Large intestine (tissue), 3 donors: ENCODE data around the gene PRR29. TPM values are rescaled to one million over a fixed set of nuclear protein-coding genes. Genes with fewer than 3 reads are reported as not detected.
"Not testable (repeated sequence)": the region's sequence is repeated elsewhere in the genome, so short reads cannot be mapped to it uniquely, and the experiment has no call there.

ENCODE experiments used
- DNase-seq, 2 donors: peaks; one replicate each; pipeline versions ENCODE4 v3.0.0 to v3.0.0-alpha.2; 2013
- H3K27ac ChIP-seq: one replicate; pipeline ENCODE4 v1.5.1; 2013; ENCODE audit warnings: low read length
- H3K27me3 ChIP-seq: 2 replicates; pipeline ENCODE4 v1.6.1; 2013; ENCODE audit warnings: low read length; ENCODE audit not compliant: control insufficient read depth, insufficient read depth
- H3K36me3 ChIP-seq: 2 replicates; pipeline ENCODE4 v1.6.1; 2013; ENCODE audit warnings: low read length; ENCODE audit not compliant: control insufficient read depth, insufficient read depth
- H3K4me1 ChIP-seq: one replicate; pipeline ENCODE4 v1.6.1; 2013; ENCODE audit warnings: low read length; ENCODE audit not compliant: control insufficient read depth, insufficient read depth
- H3K4me3 ChIP-seq: one replicate; pipeline ENCODE4 v1.5.1; 2013; ENCODE audit warnings: low read length
- H3K9me3 ChIP-seq: one replicate; pipeline ENCODE4 v1.6.1; 2013; ENCODE audit warnings: mild to moderate bottlenecking, low read depth, low read length, moderate library complexity; ENCODE audit not compliant: control insufficient read depth
- WGBS: methylation state at CpG from one replicate; pipeline ENCODE4 v1.1.5; 2013; ENCODE audit warnings: low lambda C conversion rate; ENCODE audit not compliant: insufficient coverage; 5-methylcytosine and 5-hydroxymethylcytosine counted together
- polyA plus RNA-seq: library from polyadenylated mRNA; unstranded; fragments of 120-200 nt; gene quantifications from one replicate; pipeline ENCODE4 v1.2.1, GENCODE V29; 2013

PRR29 gene
- polyA plus RNA-seq, 1 donor, result 1.2 TPM

DNA sequence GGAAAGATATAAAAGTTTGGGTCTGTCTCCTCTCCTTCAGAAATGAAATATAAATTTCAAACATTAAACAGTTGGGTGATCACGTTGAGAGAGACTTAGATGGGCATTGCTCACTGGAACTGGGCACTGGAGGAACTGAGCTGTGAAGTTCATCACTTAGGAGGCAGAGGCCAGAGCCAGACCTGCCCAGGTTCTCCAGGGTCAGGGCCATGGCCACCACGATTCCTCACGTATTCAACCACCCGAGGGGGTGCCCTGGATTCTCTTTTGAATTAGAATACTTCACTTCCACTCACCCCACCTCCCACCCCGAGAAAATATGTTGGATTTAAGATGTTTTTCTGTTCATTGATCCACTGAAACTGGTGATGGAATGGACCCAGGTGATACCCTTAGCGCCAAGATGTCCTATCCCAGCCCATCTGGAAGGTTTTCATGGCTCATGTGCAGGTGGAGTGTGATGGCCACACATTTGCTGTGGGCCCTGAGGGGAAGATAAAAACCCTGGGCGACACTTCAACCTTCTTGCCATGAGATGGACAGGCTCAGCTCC is 6.1 kb downstream of the PRR29 start:
- WGBS, result no CpG with 5 or more reads among the region's 7 CpGs
- no peak overlapping the region for H3K27ac ChIP-seq
- H3K9me3 ChIP-seq, result no peaks in the 10 kb centered on the region
- H3K36me3 ChIP-seq, result no peaks in the 10 kb centered on the region
- no peak overlapping the region for H3K4me3 ChIP-seq
- DNase-seq, result no peak
- peaks cover 48% of the 10 kb centered on the region for H3K4me1 ChIP-seq
- no peaks in the 10 kb centered on the region for H3K27me3 ChIP-seq

DNA sequence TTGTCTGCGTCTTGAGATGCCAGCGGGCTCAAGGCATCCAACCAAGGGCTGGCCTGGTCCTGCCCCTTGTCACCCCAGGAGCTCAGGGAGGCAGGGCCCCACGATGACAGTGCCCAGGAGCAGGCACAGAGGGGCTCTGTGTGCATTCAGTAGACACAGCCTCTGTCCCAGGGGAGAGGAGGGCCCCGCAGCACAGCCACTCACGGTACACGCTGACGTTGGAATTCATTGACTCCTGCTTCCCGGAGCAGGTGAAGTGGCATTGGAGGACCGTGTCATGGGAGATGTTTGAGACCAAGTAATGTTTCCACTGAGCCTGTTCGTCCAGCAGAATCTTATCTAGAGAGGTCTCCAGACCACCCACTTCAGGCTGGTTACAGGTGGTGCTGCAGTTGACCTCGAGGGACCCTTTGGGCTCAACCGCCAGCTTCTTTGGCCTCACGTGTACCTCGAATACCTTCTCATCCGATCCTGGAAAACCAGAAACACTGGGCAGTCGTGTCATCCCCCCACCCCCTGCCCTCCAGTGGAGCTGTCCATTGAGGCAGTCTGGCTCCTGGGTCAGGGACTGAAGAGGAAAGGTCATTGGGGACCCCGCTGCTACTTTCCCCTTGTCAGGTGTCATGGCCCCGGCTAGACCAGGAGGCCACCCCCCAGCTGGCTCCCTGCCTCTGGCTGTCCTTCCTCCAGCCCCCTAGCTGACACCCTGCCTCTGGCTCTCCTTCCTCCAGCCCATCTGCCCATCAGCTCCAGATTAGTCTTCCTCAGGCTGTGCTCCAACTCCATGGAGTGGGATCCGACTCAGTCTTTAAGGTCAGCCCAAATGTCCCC is 7.0 kb downstream of the PRR29 start:
- peaks cover 54% of the 10 kb centered on the region for H3K4me1 ChIP-seq
- no CpG with 5 or more reads among the region's 19 CpGs for WGBS
- no peak for DNase-seq
- no peaks in the 10 kb centered on the region for H3K36me3 ChIP-seq
- H3K27ac ChIP-seq, result no peak overlapping the region
- H3K27me3 ChIP-seq, result no peaks in the 10 kb centered on the region
- H3K9me3 ChIP-seq, result no peaks in the 10 kb centered on the region
- H3K4me3 ChIP-seq, result no peak overlapping the region

DNA sequence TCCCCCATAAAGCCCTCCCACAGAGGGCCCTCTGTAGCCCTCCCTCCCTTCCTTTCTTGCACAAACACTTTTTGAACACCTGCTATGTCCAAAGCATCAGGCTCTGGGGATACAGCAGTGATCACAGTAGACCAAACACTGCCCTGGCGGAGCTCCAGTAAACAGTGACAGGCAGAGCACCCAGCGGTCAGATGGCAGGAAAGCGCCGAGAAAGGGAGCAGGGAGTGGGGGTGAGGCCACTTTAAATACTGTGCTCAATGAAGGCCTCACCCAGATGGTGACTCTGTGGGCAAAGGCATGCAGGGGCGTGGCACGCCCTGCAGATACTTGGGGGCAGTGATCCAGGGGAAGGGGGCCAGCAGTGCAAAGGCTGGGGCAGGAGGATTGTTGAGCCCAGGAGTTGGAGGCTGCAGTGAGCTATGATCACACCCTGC is 7.6 kb downstream of the PRR29 start:
- Histone ChIP-seq H3K27me3 (no peaks in the 10 kb centered on the region), H3K27ac (no peak overlapping the region), H3K4me3 (no peak overlapping the region), H3K4me1 (peaks cover 54% of the 10 kb centered on the region), H3K36me3 (no peaks in the 10 kb centered on the region), H3K9me3 (no peaks in the 10 kb centered on the region)
- DNase-seq, result peak; percentile 66 to 72
- WGBS, result no CpG with 5 or more reads among the region's 6 CpGs

DNA sequence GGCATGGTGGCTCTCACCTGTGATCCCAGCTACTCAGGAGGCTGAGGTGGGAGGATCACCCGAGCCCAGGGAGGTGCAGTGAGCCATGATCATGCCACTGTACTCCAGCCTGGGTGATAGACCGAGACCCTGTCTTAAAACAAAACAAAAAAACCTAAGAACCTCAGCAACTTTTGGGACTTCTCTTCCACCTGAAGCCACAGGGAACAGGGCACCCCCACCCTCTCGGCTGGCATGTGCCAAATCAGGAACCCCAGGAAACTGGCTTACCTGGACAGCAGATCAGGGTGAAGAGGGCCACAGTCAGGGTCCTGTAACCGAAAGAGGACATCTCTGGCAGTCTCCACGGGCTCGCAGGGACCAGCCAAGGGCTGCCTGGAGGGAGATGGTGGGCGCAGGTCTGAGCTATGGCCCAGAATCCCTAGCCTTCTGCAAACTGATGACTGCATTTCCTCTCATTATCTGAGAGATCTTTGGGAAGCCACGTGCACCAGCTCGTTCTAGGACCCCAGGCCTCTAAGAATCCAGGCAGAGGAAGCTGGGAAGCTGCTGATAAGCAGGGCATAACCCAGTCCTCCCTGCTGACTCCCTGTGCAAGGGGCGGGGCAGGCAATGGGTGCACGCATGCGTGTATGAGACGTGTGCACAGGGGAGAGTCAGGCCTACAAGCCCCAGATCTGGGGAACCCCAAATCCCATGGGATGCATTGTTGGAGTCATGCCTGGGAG is 8.4 kb downstream of the PRR29 start:
- no peaks in the 10 kb centered on the region for H3K36me3 ChIP-seq
- no peak overlapping the region for H3K4me3 ChIP-seq
- H3K4me1 ChIP-seq, result peaks cover 54% of the 10 kb centered on the region
- DNase-seq, result peak; percentile 70 to 77
- no CpG with 5 or more reads among the region's 13 CpGs for WGBS
- no peaks in the 10 kb centered on the region for H3K27me3 ChIP-seq
- peak overlapping the region; percentile 80 for H3K27ac ChIP-seq
- no peaks in the 10 kb centered on the region for H3K9me3 ChIP-seq

DNA sequence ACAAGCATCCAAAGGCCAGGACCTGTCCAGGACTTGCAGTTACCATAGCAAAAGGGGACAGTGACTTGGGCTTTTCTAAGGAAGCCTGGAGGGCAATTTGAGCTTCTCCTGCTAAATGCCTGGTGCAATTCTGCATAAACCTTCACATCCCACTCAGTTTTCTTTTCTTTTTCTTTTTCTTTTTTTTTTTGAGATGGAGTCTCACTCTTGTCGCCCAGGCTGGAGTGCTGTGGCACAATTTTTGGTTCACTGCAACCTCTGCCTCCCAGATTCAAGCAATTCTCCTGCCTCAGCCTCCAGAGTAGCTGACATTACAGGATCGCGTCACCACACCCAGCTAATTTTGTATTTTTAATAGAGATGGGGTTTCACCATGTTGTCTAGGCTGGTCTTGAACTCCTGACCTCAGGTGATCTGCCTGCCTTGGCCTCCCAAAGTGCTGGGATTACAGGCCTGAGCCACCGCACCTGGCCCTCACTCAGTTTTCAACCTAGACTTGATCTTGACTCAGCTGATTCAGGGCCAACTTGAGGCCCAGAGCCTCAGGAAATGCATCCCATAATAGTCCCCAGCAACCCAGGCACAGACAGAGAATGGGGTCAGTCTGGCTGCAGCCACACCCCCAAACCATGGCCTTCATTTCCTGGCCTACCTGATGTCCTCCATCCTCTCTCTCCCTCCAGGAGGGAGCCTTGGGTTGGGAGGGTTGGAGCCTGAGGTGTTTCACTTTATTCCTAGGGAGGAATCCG is 9.1 kb downstream of the PRR29 start:
- Histone ChIP-seq H3K27ac (peak overlapping the region; percentile 80), H3K4me1 (peaks cover 50% of the 10 kb centered on the region)
- DNase-seq, result peak in 1 of 2 donors; percentile 48
- H3K36me3 ChIP-seq, H3K4me3 ChIP-seq, H3K9me3 ChIP-seq, H3K27me3 ChIP-seq: not testable (repeated sequence)
- no CpG with 5 or more reads among the region's 5 CpGs for WGBS

DNA sequence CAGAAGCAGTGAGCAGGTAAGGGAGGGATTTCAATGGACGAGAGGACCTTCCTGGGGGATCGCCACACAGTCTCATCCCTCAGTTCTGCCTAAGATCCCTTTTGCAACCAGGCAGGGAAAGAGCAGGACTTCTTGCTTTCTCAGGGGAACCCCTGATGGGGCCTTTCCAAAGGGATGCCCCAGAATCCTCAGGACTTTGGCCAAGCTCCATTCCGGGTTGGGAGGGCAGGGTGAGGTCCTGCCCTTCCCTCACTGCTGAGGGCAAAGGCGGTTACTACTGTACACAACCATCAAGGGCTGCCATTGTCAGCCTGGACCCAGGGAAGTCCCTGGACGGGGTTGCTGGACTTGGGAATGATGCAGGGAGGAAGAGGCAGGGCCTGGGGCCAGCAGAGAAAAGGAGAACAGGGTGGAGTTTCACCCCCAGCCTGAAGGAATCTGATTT is 9.7 kb downstream of the PRR29 start:
- no peak overlapping the region for H3K4me3 ChIP-seq
- WGBS, result no CpG with 5 or more reads among the region's 5 CpGs
- no peaks in the 10 kb centered on the region for H3K27me3 ChIP-seq
- DNase-seq, result peak; percentile 81 to 89
- H3K9me3 ChIP-seq, result no peaks in the 10 kb centered on the region
- H3K27ac ChIP-seq, result peak overlapping the region; percentile 80
- no peaks in the 10 kb centered on the region for H3K36me3 ChIP-seq
- peaks cover 48% of the 10 kb centered on the region for H3K4me1 ChIP-seq

DNA sequence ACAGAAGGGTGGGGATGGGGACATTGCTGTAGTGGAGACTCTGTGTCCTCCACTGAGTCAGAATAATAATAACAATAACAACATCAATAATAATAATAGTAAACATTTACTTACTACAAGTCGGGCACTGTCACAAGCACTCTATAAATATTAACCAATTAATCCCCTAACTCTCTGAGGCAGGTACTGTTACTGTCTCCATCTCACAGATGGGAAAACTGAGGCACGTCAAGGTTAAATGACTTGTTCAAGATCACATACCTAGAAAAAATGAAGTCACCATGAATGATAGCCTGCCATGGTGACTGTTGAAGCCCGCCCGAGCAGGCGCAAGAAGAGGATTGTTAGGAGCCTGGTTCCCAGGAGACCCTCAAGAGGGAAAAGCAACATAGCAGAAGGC is 10.2 kb downstream of the PRR29 start:
- Histone ChIP-seq H3K27me3 (no peaks in the 10 kb centered on the region), H3K27ac (peak overlapping the region; percentile 80), H3K4me3 (no peak overlapping the region), H3K4me1 (peaks cover 48% of the 10 kb centered on the region), H3K9me3 (no peaks in the 10 kb centered on the region), H3K36me3 (no peaks in the 10 kb centered on the region)
- no CpG with 5 or more reads among the region's 5 CpGs for WGBS
- DNase-seq, result no peak

DNA sequence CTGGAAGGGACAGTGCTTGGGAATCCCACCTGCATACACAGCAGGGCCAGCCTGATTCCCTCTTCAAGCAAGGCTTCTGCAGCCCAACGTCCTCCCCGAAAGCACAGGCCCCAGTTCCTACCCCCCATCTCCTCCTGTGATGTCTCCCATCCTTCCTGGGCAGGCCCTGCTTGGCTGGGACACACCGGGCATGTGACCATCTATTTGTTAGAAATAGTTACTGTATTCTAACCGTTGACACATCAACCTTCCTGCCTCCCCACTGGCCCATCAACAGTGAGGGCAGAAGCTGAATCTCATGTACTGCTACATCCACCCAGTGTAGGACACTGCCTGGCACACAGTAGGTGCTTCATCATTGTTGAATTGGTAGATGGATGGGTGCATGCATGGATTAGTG is 10.7 kb downstream of the PRR29 start:
- Histone ChIP-seq H3K36me3 (no peaks in the 10 kb centered on the region), H3K4me3 (no peak overlapping the region), H3K27me3 (no peaks in the 10 kb centered on the region), H3K27ac (peak overlapping the region; percentile 80), H3K9me3 (no peaks in the 10 kb centered on the region), H3K4me1 (peaks cover 48% of the 10 kb centered on the region)
- no CpG with 5 or more reads among the region's 4 CpGs for WGBS
- DNase-seq, result no peak

DNA sequence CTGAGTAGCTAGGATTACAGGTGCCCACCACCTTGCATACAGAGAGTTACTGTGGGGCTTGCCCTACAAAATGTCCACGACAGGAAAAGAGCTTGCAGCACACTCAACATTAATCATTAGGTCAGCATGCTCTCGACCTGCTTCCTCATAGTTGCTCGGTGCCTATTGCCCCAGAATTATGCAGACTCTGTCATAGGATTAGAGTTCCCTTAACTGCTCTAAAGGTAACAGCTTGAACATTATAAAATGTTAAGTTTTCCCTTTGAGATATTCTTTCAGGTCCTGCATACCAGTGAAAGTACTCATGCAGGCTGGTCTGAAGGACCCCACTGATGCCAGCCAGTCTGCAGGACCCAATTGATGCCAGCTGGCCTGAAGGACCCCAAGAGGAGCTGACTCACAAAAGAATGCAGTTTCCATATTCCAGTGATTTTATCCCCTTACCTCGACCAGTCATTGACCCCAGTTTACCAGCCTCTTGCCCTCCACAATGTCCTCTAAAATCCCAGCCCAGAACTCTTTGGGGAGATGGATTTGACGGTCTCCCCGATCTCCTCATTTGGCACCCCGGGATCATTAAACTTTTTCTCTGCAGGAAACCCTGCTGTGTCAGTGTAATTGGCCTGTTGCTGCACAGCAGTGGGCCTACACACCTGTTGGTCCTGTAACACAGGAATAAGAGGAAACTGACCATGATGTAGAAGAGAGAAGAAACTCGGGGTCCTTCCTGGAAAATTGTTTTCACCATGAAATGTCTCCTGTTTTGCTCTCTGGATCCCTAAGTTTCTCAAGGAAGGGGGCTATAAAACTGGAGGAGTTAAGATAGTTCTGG is 11.6 kb downstream of the PRR29 start:
- WGBS, result no CpG with 5 or more reads among the region's 8 CpGs
- Histone ChIP-seq H3K9me3 (no peaks in the 10 kb centered on the region), H3K36me3 (no peaks in the 10 kb centered on the region), H3K4me3 (no peak overlapping the region), H3K27me3 (no peaks in the 10 kb centered on the region), H3K27ac (peak overlapping the region; percentile 61), H3K4me1 (peaks cover 48% of the 10 kb centered on the region)
- peak in 1 of 2 donors; percentile 59 for DNase-seq
